GM12872 (cell line): ENCODE measurements around the gene RUNX3.

Experiments used
- CTCF ChIP-seq: IDR thresholded peaks from 3 replicates; pipeline ENCODE4 v1.5.1; 2011; ENCODE audit warnings: low read depth, mild to moderate bottlenecking, low read length, moderate library complexity; ENCODE audit not compliant: insufficient read depth

RUNX3 gene

GRCh38 chr1:24918995-24919605 lies 11.0 kb downstream of the RUNX3 start:
- no peak for TF ChIP-seq CTCF

GRCh38 chr1:24918370-24918769 lies 11.7 kb downstream of the RUNX3 start:
- no peak for TF ChIP-seq CTCF

GRCh38 chr1:24917327-24918074 lies 12.6 kb downstream of the RUNX3 start:
- no peak for TF ChIP-seq CTCF

- no peak for TF ChIP-seq CTCF
Measured at GRCh38 chr1:24915816-24916602, 14.1 kb downstream of the RUNX3 start.

- TF ChIP-seq CTCF = no peak
Measured at GRCh38 chr1:24914226-24915069, 15.6 kb downstream of the RUNX3 start.

GRCh38 chr1:24913616-24914225 lies 16.4 kb downstream of the RUNX3 start:
- TF ChIP-seq CTCF = no peak

GRCh38 chr1:24913274-24913604 lies 16.8 kb downstream of the RUNX3 start:
- TF ChIP-seq CTCF = no peak
